ENCODE measurements around the gene NOTCH1.

GRCh38 chr9:136465500-136466154 is 80.2 kb downstream of the NOTCH1 start:
- TF ChIP-seq POLR2A (IDR thresholded peaks at IDR 0.05) (no peak), CTCF (IDR thresholded peaks at IDR 0.05) (no peak)
